Tibial artery (tissue), 4 donors: ENCODE results near the gene ABCG8.

Experiments
- DNase-seq, 2 donors: peaks; one replicate each; pipeline ENCODE4 v3.0.0-alpha.2; 2019
- H3K27ac ChIP-seq, 2 donors: fragments of 200-600 bp; sonication (generic) in 1 of 2; 1 replicate in 1 of 2; 2 replicates in 1 of 2; pipeline ENCODE4 v1.5.1; 2018 to 2019; ENCODE audit warnings: mild to moderate bottlenecking in 1 of 2
- H3K27me3 ChIP-seq, 2 donors: fragments of 200-600 bp; sonication (generic) in 1 of 2; one replicate each; pipeline versions ENCODE4 v1.5.1 to v1.6.0; 2016 to 2019
- H3K36me3 ChIP-seq, 3 donors: fragments of 200-600 bp; sonication (generic) in 2 of 3; one replicate each; pipeline ENCODE4 v1.5.1; 2016 to 2019; ENCODE audit warnings: mild to moderate bottlenecking in 2 of 3
- H3K4me1 ChIP-seq, 4 donors: fragments of 200-600 bp; sonication (generic) in 2 of 4; 1 replicate in 3 of 4; 2 replicates in 1 of 4; pipeline ENCODE4 v1.5.1; 2016 to 2019
- H3K4me3 ChIP-seq, 2 donors: fragments of 200-600 bp; sonication (generic) in 1 of 2; 1 replicate in 1 of 2; 2 replicates in 1 of 2; pipeline ENCODE4 v1.5.1; 2018 to 2019; ENCODE audit warnings: mild to moderate bottlenecking in 2 of 2
- H3K9me3 ChIP-seq, 3 donors: fragments of 200-600 bp; sonication (generic) in 1 of 3; one replicate each; pipeline ENCODE4 v1.5.1; 2016 to 2019
- intact Hi-C: fragments of 100-400 bp; cut with DNase I; formaldehyde crosslinking; loops from one replicate; pipeline ENCODE4 v1.15.0; 2023; ENCODE audit warnings: low total_unique reads
- TF ChIP-seq, protein P1 (sequence below), 2 experiments: fragments of 200-600 bp in 1 of 2; fragments of 450-650 bp in 1 of 2; IDR thresholded peaks; one replicate each; pipeline ENCODE4 v1.5.1; 2017 to 2019; ENCODE audit warnings: antibody characterized with exemption in 2 of 2, mild to moderate bottlenecking in 1 of 2, moderate library complexity in 1 of 2

The ABCG8 gene

DNA sequence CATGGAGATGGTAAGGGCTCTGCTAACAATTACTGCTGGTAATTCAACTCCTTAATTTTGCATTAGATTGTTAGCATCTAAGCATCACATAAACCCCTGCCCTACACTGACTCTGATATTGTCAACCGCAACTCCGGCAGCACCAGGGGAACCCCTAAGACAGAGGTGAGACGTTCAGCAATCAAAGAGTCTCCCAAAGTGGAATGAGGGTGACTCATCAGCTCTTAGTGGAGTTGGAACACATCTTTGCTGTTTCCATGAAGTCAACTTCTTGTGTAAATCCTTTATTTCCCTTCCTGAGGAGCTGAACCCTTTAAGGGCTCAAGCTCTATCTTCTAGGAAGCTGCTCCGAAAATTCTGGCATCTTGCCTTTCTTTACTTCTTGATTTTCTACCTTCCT is 52.1 kb downstream of the ABCG8 start:
- no peaks in the 10 kb centered on the region for H3K9me3 ChIP-seq
- H3K4me1 ChIP-seq: no peaks in the 10 kb centered on the region
- no peak overlapping the region for H3K27ac ChIP-seq
- TF ChIP-seq, protein P1, sequence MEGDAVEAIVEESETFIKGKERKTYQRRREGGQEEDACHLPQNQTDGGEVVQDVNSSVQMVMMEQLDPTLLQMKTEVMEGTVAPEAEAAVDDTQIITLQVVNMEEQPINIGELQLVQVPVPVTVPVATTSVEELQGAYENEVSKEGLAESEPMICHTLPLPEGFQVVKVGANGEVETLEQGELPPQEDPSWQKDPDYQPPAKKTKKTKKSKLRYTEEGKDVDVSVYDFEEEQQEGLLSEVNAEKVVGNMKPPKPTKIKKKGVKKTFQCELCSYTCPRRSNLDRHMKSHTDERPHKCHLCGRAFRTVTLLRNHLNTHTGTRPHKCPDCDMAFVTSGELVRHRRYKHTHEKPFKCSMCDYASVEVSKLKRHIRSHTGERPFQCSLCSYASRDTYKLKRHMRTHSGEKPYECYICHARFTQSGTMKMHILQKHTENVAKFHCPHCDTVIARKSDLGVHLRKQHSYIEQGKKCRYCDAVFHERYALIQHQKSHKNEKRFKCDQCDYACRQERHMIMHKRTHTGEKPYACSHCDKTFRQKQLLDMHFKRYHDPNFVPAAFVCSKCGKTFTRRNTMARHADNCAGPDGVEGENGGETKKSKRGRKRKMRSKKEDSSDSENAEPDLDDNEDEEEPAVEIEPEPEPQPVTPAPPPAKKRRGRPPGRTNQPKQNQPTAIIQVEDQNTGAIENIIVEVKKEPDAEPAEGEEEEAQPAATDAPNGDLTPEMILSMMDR (IDR thresholded peaks at IDR 0.05): no peak
- no peak overlapping the region for H3K4me3 ChIP-seq
- peaks cover 60 to 93% (median 78%) of the 10 kb centered on the region in 3 donors for H3K36me3 ChIP-seq
- no peak for DNase-seq
- intact Hi-C loops: loop anchor here (5.0 kb wide), 1 partner anchor 301 kb away; no protein-coding TSS in a partner anchor
- H3K27me3 ChIP-seq: no peaks in the 10 kb centered on the region

DNA sequence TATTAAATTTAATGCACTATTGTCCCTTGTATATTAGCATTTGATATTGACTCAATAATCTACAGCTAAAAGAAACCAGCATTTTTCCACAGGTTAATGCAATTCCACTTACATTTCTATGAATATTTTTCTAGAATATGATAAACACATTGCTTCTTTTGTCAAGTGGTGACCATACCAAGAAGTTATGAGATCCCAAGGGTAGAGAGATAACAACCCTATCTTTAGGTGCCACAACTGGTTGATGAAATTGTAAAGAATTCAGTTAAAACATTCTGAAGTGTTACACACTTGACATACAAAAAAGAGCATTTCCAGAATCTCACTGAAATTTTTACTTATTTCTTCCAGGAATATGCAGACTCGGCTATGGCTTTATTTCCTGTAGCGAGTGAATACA is 56.0 kb downstream of the ABCG8 start:
- TF ChIP-seq, protein P1 (IDR thresholded peaks at IDR 0.05): no peak
- no peaks in the 10 kb centered on the region for H3K4me1 ChIP-seq
- intact Hi-C loops: loop anchor here (5.0 kb wide), 1 partner anchor 298 kb away; no protein-coding TSS in a partner anchor
- H3K27me3 ChIP-seq: no peaks in the 10 kb centered on the region
- no peak for DNase-seq
- H3K4me3 ChIP-seq: no peak overlapping the region
- peaks cover 59 to 79% (median 65%) of the 10 kb centered on the region in 3 donors for H3K36me3 ChIP-seq
- H3K9me3 ChIP-seq: no peaks in the 10 kb centered on the region
- no peak overlapping the region for H3K27ac ChIP-seq

DNA sequence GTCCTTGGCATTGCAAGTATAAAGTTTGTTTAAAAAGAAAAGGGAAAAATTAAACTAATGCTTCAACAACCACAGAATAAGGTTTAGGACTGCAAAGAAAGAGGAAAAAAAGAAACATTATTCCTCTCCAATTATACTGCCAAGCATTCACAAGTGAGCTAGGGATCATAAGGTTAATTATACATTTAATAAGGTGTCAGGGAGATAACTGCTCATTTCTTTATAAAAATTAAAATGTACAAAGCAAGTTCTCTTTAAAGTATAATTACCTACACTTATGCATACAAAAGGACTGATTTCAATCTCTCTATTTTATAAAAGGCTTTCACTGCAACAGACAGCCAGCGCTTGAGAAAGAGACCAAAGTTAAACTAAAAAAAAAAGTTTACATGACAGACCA is 58.1 kb downstream of the ABCG8 start:
- H3K27ac ChIP-seq: no peak overlapping the region
- intact Hi-C loops: no loop called here
- H3K4me1 ChIP-seq: no peaks in the 10 kb centered on the region
- no peaks in the 10 kb centered on the region for H3K9me3 ChIP-seq
- H3K4me3 ChIP-seq: no peak overlapping the region
- no peak for DNase-seq
- H3K27me3 ChIP-seq: no peaks in the 10 kb centered on the region
- peaks cover 50 to 66% (median 65%) of the 10 kb centered on the region in 3 donors for H3K36me3 ChIP-seq
- TF ChIP-seq, protein P1 (IDR thresholded peaks at IDR 0.05): no peak

DNA sequence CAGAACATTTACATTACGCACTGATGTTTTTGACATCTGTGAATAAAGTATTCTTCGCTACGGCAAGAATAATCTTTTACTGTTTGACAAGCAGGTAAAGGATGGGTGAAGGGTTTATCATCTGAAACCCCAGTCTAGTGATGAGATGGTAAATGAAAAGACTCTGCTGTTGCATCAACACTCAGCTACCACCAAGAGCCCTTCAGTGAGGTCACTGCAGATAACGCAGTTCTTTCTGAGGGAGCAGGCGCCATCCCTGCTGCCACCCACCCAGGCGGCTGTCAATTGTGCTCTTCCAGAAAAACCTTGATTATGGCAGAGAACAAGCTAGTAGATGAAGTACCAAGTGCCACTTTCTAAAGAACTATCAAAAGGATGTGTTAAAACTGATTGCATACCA is 58.7 kb downstream of the ABCG8 start:
- H3K27me3 ChIP-seq: no peaks in the 10 kb centered on the region
- H3K9me3 ChIP-seq: no peaks in the 10 kb centered on the region
- peaks cover 45 to 60% (median 60%) of the 10 kb centered on the region in 3 donors for H3K36me3 ChIP-seq
- no peak overlapping the region for H3K4me3 ChIP-seq
- intact Hi-C loops: no loop called here
- H3K27ac ChIP-seq: no peak overlapping the region
- no peak for DNase-seq
- H3K4me1 ChIP-seq: no peaks in the 10 kb centered on the region
- TF ChIP-seq, protein P1 (IDR thresholded peaks at IDR 0.05): no peak

DNA sequence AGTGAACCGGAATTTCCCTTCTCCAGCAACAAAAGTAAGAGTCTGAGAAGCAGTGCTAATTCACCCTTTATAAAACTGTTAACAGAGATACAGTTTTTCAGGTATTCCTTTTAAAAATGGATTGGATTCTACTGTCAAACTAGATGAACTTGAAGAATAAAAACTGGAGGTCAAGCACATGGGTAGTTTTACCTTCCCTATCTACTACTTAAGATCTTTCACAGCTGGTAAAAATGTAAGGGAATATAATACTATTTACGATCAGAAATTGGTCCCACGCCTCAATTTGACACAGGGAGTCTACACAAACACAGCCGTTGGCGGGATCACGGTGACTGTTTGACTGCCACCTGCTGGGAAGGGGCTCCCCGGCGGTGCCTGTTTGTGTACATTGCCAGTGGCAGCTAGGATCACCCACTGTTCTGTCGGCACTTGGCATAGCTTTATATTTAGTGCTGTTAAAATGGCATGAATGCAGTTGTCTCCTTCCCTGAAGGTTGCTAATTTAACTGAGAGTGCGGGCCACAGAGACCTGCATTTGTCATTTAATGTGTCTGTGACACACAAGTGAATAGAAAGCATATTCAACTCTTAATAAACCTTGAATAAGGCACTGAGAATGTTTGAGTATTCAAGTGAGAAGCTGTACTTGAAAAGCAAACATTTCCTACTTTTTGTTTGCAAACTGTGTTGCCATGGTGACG is 59.5 kb downstream of the ABCG8 start:
- peaks cover 37 to 59% (median 54%) of the 10 kb centered on the region in 3 donors for H3K36me3 ChIP-seq
- intact Hi-C loops: no loop called here

More for the DNA sequence above, 59.5 kb downstream of the ABCG8 start:
- TF ChIP-seq, protein P1 (IDR thresholded peaks at IDR 0.05): no peak
- Histone ChIP-seq H3K4me3 (no peak overlapping the region), H3K27ac (no peak overlapping the region), H3K27me3 (no peaks in the 10 kb centered on the region), H3K9me3 (no peaks in the 10 kb centered on the region), H3K4me1 (no peaks in the 10 kb centered on the region)
- no peak for DNase-seq
